ENCODE measurements around the gene SEC63. TPM values are rescaled to one million over a fixed set of nuclear protein-coding genes. Genes with fewer than 3 reads are reported as not detected.

Gene SEC63
- total and polyA plus RNA-seq, 2 of the 4 experiments (the other 2 are of a cell fraction) = 8.6 to 22.4 TPM

- no peak overlapping the region for H3K9ac ChIP-seq (ENCODE audit: low read depth, low read length)
- no peak overlapping the region for H3K4me3 ChIP-seq (ENCODE audit: insufficient read depth, low read depth, low read length)
- H2AK9ac ChIP-seq (replicated peaks; ENCODE audit: low read depth, low read length, poor library complexity) = no peak overlapping the region
- no peak for TF ChIP-seq USF2 (IDR thresholded peaks at IDR 0.05; ENCODE audit: low read depth, low read length)
- H4K20me1 ChIP-seq (ENCODE audit: insufficient read depth, low read length) = no peaks in the 10 kb centered on the region
- in situ Hi-C loops (cut with MboI; ENCODE audit: low sequenced_read_pairs) (loop anchor here (10.0 to 25.0 kb wide), 2 partner anchors 346 to 654 kb away; partner anchors contain the start of gene SOBP), intact Hi-C loops (cut with micrococcal nuclease) (loop anchor here (10.0 kb wide), 1 partner anchor 526 kb away; no protein-coding TSS in a partner anchor), dilution Hi-C loops (cut with HindIII; ENCODE audit: low sequenced_read_pairs, unreplicated experiment) (no loop called here)
- no peak overlapping the region for H3K27ac ChIP-seq (ENCODE audit: insufficient read depth, low read length)
- no peaks in the 10 kb centered on the region for H3K9me1 ChIP-seq (ENCODE audit: insufficient read depth, low read length)
- no peak overlapping the region for H2BK5ac ChIP-seq (ENCODE audit: low read depth, low read length, poor library complexity, severe bottlenecking)
- no peak overlapping the region for H4K91ac ChIP-seq (ENCODE audit: insufficient read depth, low read depth, low read length)
- no peak overlapping the region for H2AK5ac ChIP-seq (ENCODE audit: low read depth, low read length)
- H3K27me3 ChIP-seq (ENCODE audit: control insufficient read depth, insufficient read depth, low read length) = peaks cover 4% of the 10 kb centered on the region
- BruUV-seq (replicated peaks) = no TSS peak
- no peak overlapping the region for H2BK20ac ChIP-seq (ENCODE audit: low read depth, low read length)
- no peak overlapping the region for H4K8ac ChIP-seq (ENCODE audit: low read depth in 2 of 2, low read length in 2 of 2)
- H3K9me3 ChIP-seq (ENCODE audit: control insufficient read depth, insufficient read depth, low read length) = no peaks in the 10 kb centered on the region
- ATAC-seq (ENCODE audit: low read depth) = no peak
- H3K18ac ChIP-seq (ENCODE audit: low read depth, low read length) = no peak overlapping the region
- CTCF ChIA-PET = no interaction called here
- DNase-seq = no peak
- H4K5ac ChIP-seq (ENCODE audit: low read depth, low read length) = no peak overlapping the region
- H2BK15ac ChIP-seq (ENCODE audit: low read depth, low read length) = no peak overlapping the region
- H3K4ac ChIP-seq (ENCODE audit: low read depth, low read length) = no peak overlapping the region
- H3K14ac ChIP-seq (replicated peaks; ENCODE audit: low read depth, low read length) = no peak overlapping the region
- WGBS, 2 experiments (ENCODE audit: extremely low coverage in 2 of 2, insufficient read length in 1 of 2) = no CpG with 5 or more reads among the region's 5 CpGs
- H2BK120ac ChIP-seq (ENCODE audit: low read depth, low read length) = no peak overlapping the region
- POLR2A ChIA-PET (ENCODE audit: unreplicated experiment) = no interaction called here
- H3K4me1 ChIP-seq (ENCODE audit: control insufficient read depth, insufficient read depth, low read length) = no peaks in the 10 kb centered on the region
- no peak overlapping the region for H2AFZ ChIP-seq (replicated peaks; ENCODE audit: low read length, poor library complexity)
- H3K56ac ChIP-seq (ENCODE audit: extremely low read depth, insufficient read depth, low read length) = no peak overlapping the region
- no peaks in the 10 kb centered on the region for H3K79me1 ChIP-seq (ENCODE audit: low read depth in 1 of 2, low read length in 2 of 2)
- H3K4me2 ChIP-seq (ENCODE audit: low read depth, low read length) = no peak overlapping the region
- no peak overlapping the region for H3K23ac ChIP-seq (ENCODE audit: low read depth, low read length)
- H3K36me3 ChIP-seq (ENCODE audit: control insufficient read depth, insufficient read depth, low read length) = no peaks in the 10 kb centered on the region
Observed at GRCh38 chr6:107841275-107841670, 116.7 kb downstream of the SEC63 start.
